GM12878 (cell line): Measurements from ENCODE around the gene MNT. TPM values are rescaled to one million over a fixed set of nuclear protein-coding genes. Genes with fewer than 3 reads are reported as not detected.

ENCODE experiments used
- ATAC-seq: fragments of 200-7000 bp; cut with Tn5 transposase; 3 replicates; pipeline ENCODE4 v1.9.1; 2020; ENCODE audit warnings: mild to moderate bottlenecking, moderate library complexity
- BruUV-seq: library from RNA; stranded (reverse); fragments of 400-500 nt; replicated peaks from 2 replicates; lab custom pipeline; 2021; lab: Mats Ljungman, UMichigan
- CTCF ChIA-PET: fragments of 300-600 bp; sonication (Branson Sonifier 250); formaldehyde crosslinking; extraction: SDS; loops from one replicate; lab custom pipeline; 2021; ENCODE audit warnings: inconsistent platforms; lab: Yijun Ruan, JAX
- POLR2A ChIA-PET: fragments of 350-600 bp; formaldehyde crosslinking; extraction: SDS; loops from one replicate; lab custom pipeline; 2021; ENCODE audit warnings: inconsistent platforms; lab: Charles Lee
- RAD21 ChIA-PET: fragments of 300-600 bp; sonication (Branson Sonifier 250); formaldehyde crosslinking; loops from one replicate; lab custom pipeline; 2023; ENCODE audit warnings: antibody characterized with exemption; ENCODE audit not compliant: unreplicated experiment; lab: Charles Lee
- SMC1A ChIA-PET: fragments of 300-600 bp; sonication (Branson Sonifier 250); formaldehyde crosslinking; loops from one replicate; lab custom pipeline; 2023; ENCODE audit not compliant: unreplicated experiment, uncharacterized antibody; lab: Charles Lee
- DNase-seq: peaks from one replicate; pipeline ENCODE4 v3.0.0-alpha.2; 2011; ENCODE audit warnings: low read depth, low spot score
- FAIRE-seq: peaks from 3 replicates; lab custom pipeline; 2011; peaks lifted over from hg19 to GRCh38; lab: Jason Lieb, UNC
- H2AFZ ChIP-seq: 2 replicates; pipeline ENCODE4 v1.6.0; 2011; ENCODE audit warnings: low read depth, low read length, control low read depth; ENCODE audit not compliant: control insufficient read depth
- H3K27ac ChIP-seq: 2 replicates; pipeline ENCODE4 v1.5.1; 2011; ENCODE audit warnings: control low read depth; ENCODE audit not compliant: control insufficient read depth, insufficient read depth
- H3K27me3 ChIP-seq, 2 experiments: replicated peaks in 1 of 2; 2 replicates each; pipeline versions ENCODE4 v1.6.0 to v1.6.1; 2011; ENCODE audit warnings: low read length in 1 of 2; ENCODE audit not compliant: control insufficient read depth in 2 of 2, insufficient read depth in 2 of 2
- H3K36me3 ChIP-seq, 2 experiments: 2 replicates each; pipeline ENCODE4 v1.5.1; 2011; ENCODE audit warnings: low read length in 1 of 2; ENCODE audit not compliant: control insufficient read depth in 2 of 2, insufficient read depth in 2 of 2
- H3K4me1 ChIP-seq: 2 replicates; pipeline ENCODE4 v1.6.1; 2011; ENCODE audit warnings: mild to moderate bottlenecking, low read length, moderate library complexity, mixed read lengths; ENCODE audit not compliant: control insufficient read depth, insufficient read depth
- H3K4me2 ChIP-seq: 2 replicates; pipeline ENCODE4 v1.6.0; 2011; ENCODE audit warnings: control low read depth; ENCODE audit not compliant: control insufficient read depth, insufficient read depth
- H3K4me3 ChIP-seq: fragments of 200-600 bp; sonication (generic); 2 replicates; pipeline ENCODE4 v1.5.1; 2016
- H3K79me2 ChIP-seq: 2 replicates; pipeline ENCODE4 v1.6.0; 2011; ENCODE audit warnings: low read length; ENCODE audit not compliant: control insufficient read depth, insufficient read depth
- H3K9ac ChIP-seq: 2 replicates; pipeline ENCODE4 v1.8.0; 2011; ENCODE audit warnings: low read length, control low read depth, mixed read lengths; ENCODE audit not compliant: control insufficient read depth, insufficient read depth
- H3K9me3 ChIP-seq: replicated peaks from 3 replicates; pipeline ENCODE4 v1.5.1; 2011; ENCODE audit warnings: mild to moderate bottlenecking, low read length; ENCODE audit not compliant: control insufficient read depth, insufficient read depth
- H4K20me1 ChIP-seq: 2 replicates; pipeline ENCODE4 v1.6.0; 2011; ENCODE audit not compliant: control insufficient read depth, insufficient read depth
- BCL3 ChIP-seq: IDR thresholded peaks from 2 replicates; pipeline ENCODE4 v1.6.1; 2011; ENCODE audit warnings: borderline replicate concordance, low read depth, mild to moderate bottlenecking, moderate library complexity, low read length; ENCODE audit not compliant: insufficient read depth, poor library complexity, severe bottlenecking
- CHD2 ChIP-seq: IDR thresholded peaks from 2 replicates; pipeline ENCODE4 v1.6.1; 2011; ENCODE audit warnings: low read depth, low read length, improper control_type of control experiment, borderline replicate concordance
- E4F1 ChIP-seq: fragments of 450-650 bp; IDR thresholded peaks from 2 replicates; pipeline ENCODE4 v1.6.1; 2018; ENCODE audit warnings: borderline replicate concordance, mild to moderate bottlenecking; ENCODE audit not compliant: partially characterized antibody
- EGR1 ChIP-seq, 2 experiments: IDR thresholded peaks; 1 replicate in 1 of 2; 2 replicates in 1 of 2; pipeline ENCODE4 v1.6.1; 2011 to 2012; ENCODE audit warnings: low read depth in 2 of 2, low read length in 2 of 2, borderline replicate concordance in 1 of 2, mild to moderate bottlenecking in 1 of 2, moderate library complexity in 1 of 2
- IKZF1 ChIP-seq: fragments of 450-650 bp; conservative IDR thresholded peaks from 2 replicates; pipeline ENCODE4 v1.6.1; 2017; ENCODE audit warnings: antibody characterized with exemption, mild to moderate bottlenecking
- MXI1 ChIP-seq: fragments of 150-350 bp; IDR thresholded peaks from 2 replicates; pipeline ENCODE4 v1.6.1; 2011; ENCODE audit warnings: low read depth, mild to moderate bottlenecking, inconsistent platforms, low read length, improper control_type of control experiment
- NFYB ChIP-seq: IDR thresholded peaks from 2 replicates; pipeline ENCODE4 v1.6.1; 2011; ENCODE audit warnings: low read depth, mild to moderate bottlenecking, low read length, improper control_type of control experiment, moderate library complexity; ENCODE audit not compliant: insufficient read depth
- PAX5 ChIP-seq: IDR thresholded peaks from 2 replicates; pipeline ENCODE4 v1.6.1; 2011; ENCODE audit warnings: low read depth, low read length, borderline replicate concordance
- PBX3 ChIP-seq: IDR thresholded peaks from 2 replicates; pipeline ENCODE4 v1.6.1; 2011; ENCODE audit warnings: mild to moderate bottlenecking, low read depth, low read length, moderate library complexity; ENCODE audit not compliant: insufficient replicate concordance
- PML ChIP-seq: IDR thresholded peaks from 2 replicates; pipeline ENCODE4 v1.6.1; 2012; ENCODE audit warnings: low read length, inconsistent platforms
- SIX5 ChIP-seq: IDR thresholded peaks from 2 replicates; pipeline ENCODE4 v1.6.1; 2011; ENCODE audit warnings: mild to moderate bottlenecking, low read depth, low read length, moderate library complexity; ENCODE audit not compliant: severe bottlenecking
- TCF7 ChIP-seq: IDR thresholded peaks from 2 replicates; pipeline ENCODE4 v1.6.1; 2014; ENCODE audit warnings: antibody characterized with exemption, borderline replicate concordance
- YY1 ChIP-seq: IDR thresholded peaks from 2 replicates; pipeline ENCODE4 v1.6.1; 2011; ENCODE audit warnings: low read depth, mild to moderate bottlenecking, low read length
- ZNF384 ChIP-seq: IDR thresholded peaks from 2 replicates; pipeline ENCODE4 v1.6.1; 2012; ENCODE audit warnings: low read depth, mild to moderate bottlenecking, low read length, improper control_type of control experiment, borderline replicate concordance
- WGBS: methylation state at CpG from one replicate; pipeline ENCODE4 v1.1.6; 2016; ENCODE audit warnings: low lambda C conversion rate; ENCODE audit not compliant: insufficient replicate concordance, insufficient coverage; ENCODE audit errors: missing lambda C conversion rate; 5-methylcytosine and 5-hydroxymethylcytosine counted together
- in situ Hi-C: fragments of 300-500 bp; cut with MboI; formaldehyde crosslinking; loops from 9 replicates; pipeline ENCODE4 v1.14.3; 2018; ENCODE audit warnings: mixed read lengths
- intact Hi-C: fragments of 100-400 bp; cut with micrococcal nuclease; formaldehyde crosslinking; loops from one replicate; pipeline ENCODE4 v1.14.2; 2022; ENCODE audit not compliant: unreplicated experiment
- polyA plus RNA-seq, 11 experiments: library from polyadenylated mRNA; depleted of rRNA in 4 of 11; unstranded in 6 of 11; stranded (reverse) in 5 of 11; fragments of >200 nt; fragmentation: Nextera tagmentation in 4 of 11; fragmentation: Illumina TruSeq in 1 of 11; extraction: Ambion mirVana in 4 of 11; extraction: Trizol in 1 of 11; gene quantifications; 1 replicate in 1 of 11; 2 replicates in 10 of 11; pipeline versions ENCODE4 v1.2.1 to v1.2.3, GENCODE V29; 2011 to 2016; ENCODE audit warnings: inconsistent platforms in 2 of 11, missing spikeins in 2 of 11, low read depth in 1 of 11
- total RNA-seq, 4 experiments: library from RNA; depleted of rRNA in 3 of 4; stranded (reverse); fragments of >200 nt in 3 of 4; fragmentation: Illumina TruSeq in 1 of 4; extraction: Trizol in 1 of 4; gene quantifications; 2 replicates each; pipeline versions ENCODE4 v1.2.1 to v1.2.3, GENCODE V29; 2013 to 2021
- TF ChIP-seq, protein P1 (sequence below): IDR thresholded peaks from 2 replicates; pipeline ENCODE4 v1.6.1; 2011; ENCODE audit warnings: low read depth, mild to moderate bottlenecking, low read length, moderate library complexity, borderline replicate concordance; ENCODE audit errors: extremely low read depth

Gene MNT
- total and polyA plus RNA-seq, 10 of the 15 experiments (the other 5 are each of a cell fraction or from before 2014, with no cell fraction given) = 0.31 to 15.9 (median 3.8) TPM

GRCh38 chr17:2419486-2419885 lies 18.6 kb upstream of the MNT start (continued):
- TF ChIP-seq MXI1 (no peak), ZNF384 (no peak), PBX3 (no peak), PML (no peak), SIX5 (no peak), YY1 (no peak)
- TF ChIP-seq, protein P1, sequence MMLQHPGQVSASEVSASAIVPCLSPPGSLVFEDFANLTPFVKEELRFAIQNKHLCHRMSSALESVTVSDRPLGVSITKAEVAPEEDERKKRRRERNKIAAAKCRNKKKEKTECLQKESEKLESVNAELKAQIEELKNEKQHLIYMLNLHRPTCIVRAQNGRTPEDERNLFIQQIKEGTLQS = no peak

DNA sequence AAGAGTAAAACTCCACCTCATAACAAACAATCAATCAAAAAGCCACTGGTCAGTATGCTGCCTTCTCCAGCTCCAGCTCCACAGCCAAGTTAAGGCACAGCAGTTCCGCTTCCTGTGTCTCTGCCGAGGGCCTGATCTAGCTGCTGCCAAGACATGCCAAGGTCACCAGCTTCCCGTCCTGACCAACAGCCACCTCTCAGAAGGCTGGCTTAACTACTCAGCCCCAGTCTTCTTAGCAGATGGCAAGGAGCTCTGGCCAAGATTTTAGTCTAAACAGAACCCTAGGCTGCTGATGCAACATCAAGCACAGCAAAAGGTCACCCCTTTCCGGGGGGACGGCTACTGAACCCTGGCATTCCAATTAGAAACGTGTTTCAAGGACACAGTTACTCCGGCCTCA lies 17.7 kb upstream of the MNT start:
- FAIRE-seq = no peak
- 92% methylated on average over 7 of the region's 7 CpGs for WGBS
- TF ChIP-seq NFYB = no peak
- TF ChIP-seq PAX5 = no peak
- no peak for TF ChIP-seq TCF7
- TF ChIP-seq E4F1 = no peak
- TF ChIP-seq IKZF1 = no peak
- no peak for TF ChIP-seq BCL3
- no peak for TF ChIP-seq CHD2
- no peak for TF ChIP-seq EGR1 (IDR thresholded peaks at IDR 0.05; ENCODE audit: borderline replicate concordance in 1 of 2, low read depth in 2 of 2, low read length in 2 of 2)
- TF ChIP-seq, all 136 proteins: peak for 0
- no peaks in the 10 kb centered on the region for H3K27me3 ChIP-seq
- RAD21 ChIA-PET = interaction anchor here (10.1 kb wide), 1 partner anchor 37 kb away, joined by 376 read pairs; no protein-coding TSS in a partner anchor
- H3K27ac ChIP-seq = no peak overlapping the region
- H3K36me3 ChIP-seq = peaks cover 15 to 21% of the 10 kb centered on the region in 2 experiments
- SMC1A ChIA-PET = interaction anchor here (0.8 to 12.3 kb wide), 3 partner anchors 10 to 178 kb away, joined by 3 to 364 read pairs (median 3); no protein-coding TSS in a partner anchor
- POLR2A ChIA-PET = no interaction called here
- no TSS peak for BruUV-seq
- no peaks in the 10 kb centered on the region for H3K79me2 ChIP-seq
- in situ Hi-C loops (loop anchor here (25.0 kb wide), 1 partner anchor 594 kb away; no protein-coding TSS in a partner anchor), intact Hi-C loops (no loop called here)
- no peak overlapping the region for H2AFZ ChIP-seq
- H4K20me1 ChIP-seq = no peaks in the 10 kb centered on the region
- H3K9ac ChIP-seq = no peak overlapping the region
- no peak overlapping the region for H3K4me2 ChIP-seq
- H3K9me3 ChIP-seq = no peaks in the 10 kb centered on the region
- H3K4me3 ChIP-seq = no peak overlapping the region
- CTCF ChIA-PET = interaction anchor here (0.6 to 9.9 kb wide), 5 partner anchors 17 to 278 kb away, joined by 4 to 597 read pairs (median 5); no protein-coding TSS in a partner anchor
- DNase-seq = no peak
- ATAC-seq = no peak
- H3K4me1 ChIP-seq = no peaks in the 10 kb centered on the region
